ENCODE measurements around the gene MRPL20. TPM values are rescaled to one million over a fixed set of nuclear protein-coding genes. Genes with fewer than 3 reads are reported as not detected.

MRPL20 gene
- total and polyA plus RNA-seq, 8 donors: 53.9 to 187 (median 111) TPM

DNA sequence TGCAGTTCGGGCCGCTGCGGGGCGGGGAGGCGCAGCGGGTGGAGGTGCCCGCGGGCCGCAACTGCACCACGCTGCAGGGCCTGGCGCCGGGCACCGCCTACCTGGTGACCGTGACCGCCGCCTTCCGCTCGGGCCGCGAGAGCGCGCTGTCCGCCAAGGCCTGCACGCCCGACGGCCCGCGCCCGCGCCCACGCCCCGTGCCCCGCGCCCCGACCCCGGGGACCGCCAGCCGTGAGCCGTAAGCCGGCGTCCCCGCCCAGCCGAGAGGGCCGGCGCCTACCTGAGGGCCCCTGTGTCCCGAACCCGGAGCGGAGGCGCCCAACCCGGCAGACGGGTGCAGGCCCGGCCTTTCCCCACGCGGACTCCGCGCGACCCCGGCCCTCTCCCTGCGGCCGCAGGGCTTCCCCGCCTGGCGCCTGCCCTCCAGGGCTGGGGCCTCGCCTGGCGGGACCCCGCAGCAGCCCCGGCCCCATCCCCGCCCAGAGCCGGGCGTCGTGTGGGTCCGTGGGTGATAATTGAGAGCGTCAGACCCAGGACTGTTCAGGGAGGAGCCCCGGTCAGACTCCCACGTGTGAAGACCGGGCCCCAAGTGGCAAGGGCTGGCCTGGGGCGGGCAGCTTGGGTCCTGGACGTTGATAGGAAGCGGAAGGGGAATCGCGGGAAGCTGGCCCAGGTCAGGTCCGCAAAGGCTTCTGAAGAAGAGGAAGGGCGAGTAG, 32.6 kb upstream of the MRPL20 start:
- peaks cover 0 to 11% (median 6%) of the 10 kb centered on the region in 4 donors for H3K36me3 ChIP-seq
- H3K9me3 ChIP-seq: no peaks in the 10 kb centered on the region
- DNase-seq: no peak
- no peak overlapping the region for H3K4me3 ChIP-seq
- TF ChIP-seq POLR2AphosphoS5 (IDR thresholded peaks at IDR 0.05): no peak
- TF ChIP-seq, protein P1, sequence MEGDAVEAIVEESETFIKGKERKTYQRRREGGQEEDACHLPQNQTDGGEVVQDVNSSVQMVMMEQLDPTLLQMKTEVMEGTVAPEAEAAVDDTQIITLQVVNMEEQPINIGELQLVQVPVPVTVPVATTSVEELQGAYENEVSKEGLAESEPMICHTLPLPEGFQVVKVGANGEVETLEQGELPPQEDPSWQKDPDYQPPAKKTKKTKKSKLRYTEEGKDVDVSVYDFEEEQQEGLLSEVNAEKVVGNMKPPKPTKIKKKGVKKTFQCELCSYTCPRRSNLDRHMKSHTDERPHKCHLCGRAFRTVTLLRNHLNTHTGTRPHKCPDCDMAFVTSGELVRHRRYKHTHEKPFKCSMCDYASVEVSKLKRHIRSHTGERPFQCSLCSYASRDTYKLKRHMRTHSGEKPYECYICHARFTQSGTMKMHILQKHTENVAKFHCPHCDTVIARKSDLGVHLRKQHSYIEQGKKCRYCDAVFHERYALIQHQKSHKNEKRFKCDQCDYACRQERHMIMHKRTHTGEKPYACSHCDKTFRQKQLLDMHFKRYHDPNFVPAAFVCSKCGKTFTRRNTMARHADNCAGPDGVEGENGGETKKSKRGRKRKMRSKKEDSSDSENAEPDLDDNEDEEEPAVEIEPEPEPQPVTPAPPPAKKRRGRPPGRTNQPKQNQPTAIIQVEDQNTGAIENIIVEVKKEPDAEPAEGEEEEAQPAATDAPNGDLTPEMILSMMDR (IDR thresholded peaks at IDR 0.05): no peak
- TF ChIP-seq EP300 (IDR thresholded peaks at IDR 0.05): no peak
- TF ChIP-seq POLR2A (IDR thresholded peaks at IDR 0.05): no peak
- intact Hi-C loops (cut with DNase I; ENCODE audit: low total_unique reads): no loop called here
- H3K27me3 ChIP-seq: peaks cover 0 to 22% (median 7%) of the 10 kb centered on the region in 3 donors
- WGBS, 5 donors: 82 to 93% (median 89%) methylated on average over 39 to 82 of the region's 82 CpGs
- peaks cover 52 to 69% (median 56%) of the 10 kb centered on the region in 4 donors for H3K4me1 ChIP-seq
- no peak overlapping the region for H3K27ac ChIP-seq

GRCh38 chr1:1438531-1439381, 31.7 kb upstream of the MRPL20 start:
- H3K9me3 ChIP-seq: no peaks in the 10 kb centered on the region

DNA sequence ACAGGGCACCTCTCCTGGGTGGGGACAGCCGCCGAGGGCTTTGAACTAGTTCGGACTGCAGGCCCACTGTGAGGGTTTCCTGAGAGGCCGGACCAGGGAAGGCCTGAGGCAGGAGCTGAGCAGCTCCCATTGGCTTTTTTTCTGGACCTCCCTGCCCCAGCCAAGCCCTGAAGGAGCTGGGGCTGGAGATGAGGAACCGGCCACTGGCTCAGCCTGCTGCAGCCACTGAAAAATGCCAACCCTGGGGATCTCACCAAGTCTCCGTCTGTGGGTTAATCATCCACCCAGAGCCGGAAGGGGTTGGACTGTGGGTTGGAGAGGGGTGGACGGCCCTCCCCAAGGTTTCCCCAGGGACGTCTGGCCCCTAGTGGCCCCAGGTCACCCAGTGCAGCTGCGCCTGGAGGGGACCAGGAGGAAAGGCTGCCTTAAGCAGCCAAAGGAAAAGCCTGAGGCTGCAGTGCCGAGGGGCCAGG, 30.8 kb upstream of the MRPL20 start:
- TF ChIP-seq POLR2A (IDR thresholded peaks at IDR 0.05): no peak
- peak in 2 of 3 donors; percentile 24 to 46 for TF ChIP-seq POLR2AphosphoS5 (IDR thresholded peaks at IDR 0.05)
- TF ChIP-seq, protein P1 (IDR thresholded peaks at IDR 0.05): peak in 1 of 7 experiments; percentile 19
- TF ChIP-seq EP300 (IDR thresholded peaks at IDR 0.05): no peak
- WGBS, 5 donors: 24 to 40% (median 32%) methylated on average over 6 to 11 of the region's 11 CpGs
- DNase-seq: peak; percentile 73 to 88
- Histone ChIP-seq H3K9me3 (no peaks in the 10 kb centered on the region), H3K4me3 (peak overlapping the region in 3 of 4 donors; percentile 11 to 64 (median 54)), H3K27ac (peak overlapping the region; percentile 16 to 92 (median 38)), H3K4me1 (peaks cover 70 to 87% (median 73%) of the 10 kb centered on the region in 4 donors), H3K36me3 (peaks cover 0 to 11% (median 6%) of the 10 kb centered on the region in 4 donors), H3K27me3 (peaks cover 0 to 33% (median 7%) of the 10 kb centered on the region in 3 donors)
- intact Hi-C loops (cut with DNase I; ENCODE audit: low total_unique reads): no loop called here

More at GRCh38 chr1:1438531-1439381, 31.7 kb upstream of the MRPL20 start:
- TF ChIP-seq POLR2AphosphoS5 (IDR thresholded peaks at IDR 0.05) (no peak), EP300 (IDR thresholded peaks at IDR 0.05) (no peak), POLR2A (IDR thresholded peaks at IDR 0.05) (no peak)
- TF ChIP-seq, protein P1 (IDR thresholded peaks at IDR 0.05): no peak
- Histone ChIP-seq H3K36me3 (peaks cover 0 to 11% (median 6%) of the 10 kb centered on the region in 4 donors), H3K4me1 (peaks cover 62 to 78% (median 66%) of the 10 kb centered on the region in 4 donors), H3K27ac (peak overlapping the region in 4 of 5 donors; percentile 16 to 92 (median 64)), H3K4me3 (no peak overlapping the region), H3K27me3 (peaks cover 0 to 31% (median 7%) of the 10 kb centered on the region in 3 donors)
- DNase-seq: peak in 1 of 2 donors; percentile 33
- intact Hi-C loops (cut with DNase I; ENCODE audit: low total_unique reads): no loop called here
- 81 to 91% (median 87%) methylated on average over 32 to 45 of the region's 45 CpGs for WGBS, 5 donors
